ENCODE data around the gene HKDC1. TPM values are rescaled to one million over a fixed set of nuclear protein-coding genes. Genes with fewer than 3 reads are reported as not detected.
"Not testable (repeated sequence)": the region's sequence is repeated elsewhere in the genome, so short reads cannot be mapped to it uniquely, and the experiment has no call there.

The HKDC1 gene
- total and polyA plus RNA-seq, 3 experiments from 2014 or later, result 0.15 to 3.0 TPM; not detected in 1

DNA sequence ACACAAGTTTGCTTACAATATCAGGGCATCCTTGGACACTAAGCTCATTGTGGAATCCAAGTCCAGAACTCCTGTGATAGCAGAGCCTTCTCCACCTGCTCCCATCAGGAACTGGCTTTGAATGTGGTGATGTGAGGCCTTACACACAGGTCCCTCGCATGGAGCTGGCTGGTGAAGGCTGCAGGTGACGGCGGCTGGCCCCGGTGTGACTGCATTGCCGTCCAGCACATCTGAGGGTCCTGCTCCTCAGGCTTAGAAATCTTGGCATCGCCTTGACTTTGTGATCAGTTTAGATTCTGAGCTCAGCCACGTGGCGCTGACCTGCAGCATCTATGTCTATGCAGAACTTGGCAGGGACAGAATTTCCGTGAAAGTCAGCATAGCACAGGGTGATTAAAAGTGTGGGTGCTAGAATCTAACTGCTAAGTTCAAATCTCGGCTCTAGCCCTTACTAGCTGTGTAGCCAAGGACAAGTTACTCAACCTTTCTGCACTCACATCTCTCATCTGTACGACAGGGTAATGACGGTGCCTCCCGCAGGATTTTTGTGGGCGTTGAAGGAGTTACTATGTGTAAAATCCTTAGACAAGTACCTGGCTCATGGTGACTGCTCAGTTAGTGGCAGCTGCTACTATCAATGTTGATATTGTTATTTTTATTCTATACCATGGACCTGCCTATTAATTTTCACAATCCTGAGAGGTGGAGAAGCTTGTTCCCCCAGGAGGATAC, 26.6 kb downstream of the HKDC1 start:
- POLR2A ChIA-PET, result no interaction called here

DNA sequence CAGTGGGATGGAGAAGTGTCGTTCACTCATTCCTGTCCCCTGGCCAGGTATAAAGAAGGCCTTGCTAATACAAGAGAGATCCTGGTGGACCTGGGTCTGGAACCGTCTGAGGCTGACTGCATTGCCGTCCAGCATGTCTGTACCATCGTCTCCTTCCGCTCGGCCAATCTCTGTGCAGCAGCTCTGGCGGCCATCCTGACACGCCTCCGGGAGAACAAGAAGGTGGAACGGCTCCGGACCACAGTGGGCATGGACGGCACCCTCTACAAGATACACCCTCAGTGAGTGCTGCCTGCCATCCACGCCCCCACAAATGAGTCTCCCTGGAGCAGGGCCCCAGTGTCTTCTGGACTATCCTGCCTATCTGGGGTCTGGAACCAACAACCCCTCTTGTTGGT, 27.2 kb downstream of the HKDC1 start:
- H3K36me3 Mint-ChIP-seq, result peaks cover 2 to 5% (median 2%) of the 10 kb centered on the region in 3 donors
- no peak overlapping the region for H3K4me3 ChIP-seq (ENCODE audit: low read length)
- POLR2A ChIA-PET, result no interaction called here
- CTCF ChIA-PET, result interaction anchor here (1.5 kb wide), 1 partner anchor 160 kb away, joined by 4 read pairs; no protein-coding TSS in a partner anchor
- H3K9me3 ChIP-seq (ENCODE audit: low read length), result no peaks in the 10 kb centered on the region
- H3K4me3 Mint-ChIP-seq, result no peak overlapping the region
- H3K4me1 ChIP-seq (ENCODE audit: insufficient read depth, low read length), result no peaks in the 10 kb centered on the region
- H3K27ac Mint-ChIP-seq, result no peak overlapping the region
- H3K27me3 Mint-ChIP-seq, result peaks cover 0 to 4% of the 10 kb centered on the region in 2 donors
- no peaks in the 10 kb centered on the region for H3K36me3 ChIP-seq (ENCODE audit: insufficient read depth, low read length)
- H3K9me3 Mint-ChIP-seq, result no peaks in the 10 kb centered on the region
- no peaks in the 10 kb centered on the region for H3K27me3 ChIP-seq (ENCODE audit: insufficient read depth, low read length, poor library complexity, severe bottlenecking)
- H3K4me1 Mint-ChIP-seq, result no peaks in the 10 kb centered on the region
- no peak overlapping the region for H3K27ac ChIP-seq (ENCODE audit: low read depth, low read length)
- DNase-seq, result no peak

More for the DNA sequence above, 26.6 kb downstream of the HKDC1 start:
- Histone ChIP-seq H3K27ac (ENCODE audit: low read depth, low read length) (no peak overlapping the region), H3K4me3 (ENCODE audit: low read length) (no peak overlapping the region), H3K27me3 (ENCODE audit: insufficient read depth, low read length, poor library complexity, severe bottlenecking) (no peaks in the 10 kb centered on the region), H3K36me3 (ENCODE audit: insufficient read depth, low read length) (no peaks in the 10 kb centered on the region), H3K9me3 (ENCODE audit: low read length) (no peaks in the 10 kb centered on the region), H3K4me1 (ENCODE audit: insufficient read depth, low read length) (no peaks in the 10 kb centered on the region)
- Mint-ChIP-seq H3K27ac (no peak overlapping the region), H3K36me3 (peaks cover 2 to 5% (median 2%) of the 10 kb centered on the region in 3 donors), H3K27me3 (peaks cover 0 to 2% of the 10 kb centered on the region in 2 donors), H3K9me3 (no peaks in the 10 kb centered on the region), H3K4me1 (no peaks in the 10 kb centered on the region), H3K4me3 (no peak overlapping the region)
- CTCF ChIA-PET, result no interaction called here
- no peak for DNase-seq

DNA sequence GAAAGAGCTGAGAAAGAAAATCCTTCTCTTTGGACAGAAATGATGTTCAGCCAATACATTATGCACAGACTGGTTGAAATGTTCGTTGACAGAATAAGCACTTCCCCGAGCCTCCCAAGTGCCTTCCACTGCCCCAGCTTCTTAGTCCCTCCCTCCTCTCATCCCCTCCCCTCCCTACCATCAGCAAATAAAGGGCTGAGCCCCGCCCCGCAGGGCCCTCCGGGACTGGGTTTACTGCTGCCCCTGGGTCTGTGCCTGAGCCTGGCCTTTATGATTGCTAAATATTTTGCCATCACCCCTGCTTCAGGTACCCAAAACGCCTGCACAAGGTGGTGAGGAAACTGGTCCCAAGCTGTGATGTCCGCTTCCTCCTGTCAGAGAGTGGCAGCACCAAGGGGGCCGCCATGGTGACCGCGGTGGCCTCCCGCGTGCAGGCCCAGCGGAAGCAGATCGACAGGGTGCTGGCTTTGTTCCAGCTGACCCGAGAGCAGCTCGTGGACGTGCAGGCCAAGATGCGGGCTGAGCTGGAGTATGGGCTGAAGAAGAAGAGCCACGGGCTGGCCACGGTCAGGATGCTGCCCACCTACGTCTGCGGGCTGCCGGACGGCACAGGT, 28.1 kb downstream of the HKDC1 start:
- DNase-seq, result no peak
- Histone ChIP-seq H3K4me3 (ENCODE audit: low read length) (no peak overlapping the region), H3K4me1 (ENCODE audit: insufficient read depth, low read length) (no peaks in the 10 kb centered on the region), H3K27ac (ENCODE audit: low read depth, low read length) (no peak overlapping the region), H3K9me3 (ENCODE audit: low read length) (no peaks in the 10 kb centered on the region), H3K27me3 (ENCODE audit: insufficient read depth, low read length, poor library complexity, severe bottlenecking) (no peaks in the 10 kb centered on the region), H3K36me3 (ENCODE audit: insufficient read depth, low read length) (no peaks in the 10 kb centered on the region)
- ChIA-PET CTCF (interaction anchor here (1.5 kb wide), 1 partner anchor 160 kb away, joined by 4 read pairs; no protein-coding TSS in a partner anchor), POLR2A (no interaction called here)
- H3K4me3 Mint-ChIP-seq, result no peak overlapping the region
- no peaks in the 10 kb centered on the region for H3K9me3 Mint-ChIP-seq
- H3K27ac Mint-ChIP-seq, result no peak overlapping the region
- H3K36me3 Mint-ChIP-seq, result peaks cover 2 to 5% (median 2%) of the 10 kb centered on the region in 3 donors
- H3K4me1 Mint-ChIP-seq, result no peaks in the 10 kb centered on the region
- peaks cover 0 to 4% of the 10 kb centered on the region in 2 donors for H3K27me3 Mint-ChIP-seq

DNA sequence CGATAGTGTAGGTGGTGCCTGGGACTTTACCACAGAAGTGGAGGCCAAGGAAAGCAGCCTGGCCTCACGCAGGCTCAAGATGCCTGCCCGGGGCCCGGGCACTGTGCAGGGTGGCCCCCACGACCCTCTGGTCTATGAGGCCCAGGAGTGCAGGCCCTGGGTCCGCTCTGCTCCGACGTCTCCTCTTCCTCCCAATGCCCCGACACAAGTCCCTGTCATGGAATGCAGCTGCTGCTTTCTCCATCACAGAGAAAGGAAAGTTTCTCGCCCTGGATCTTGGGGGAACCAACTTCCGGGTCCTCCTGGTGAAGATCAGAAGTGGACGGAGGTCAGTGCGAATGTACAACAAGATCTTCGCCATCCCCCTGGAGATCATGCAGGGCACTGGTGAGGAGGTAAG, 29.9 kb downstream of the HKDC1 start:
- Mint-ChIP-seq H3K27ac (no peak overlapping the region), H3K36me3 (peaks cover 2 to 5% (median 5%) of the 10 kb centered on the region in 3 donors), H3K4me1 (no peaks in the 10 kb centered on the region), H3K27me3 (peaks cover 0 to 4% of the 10 kb centered on the region in 2 donors), H3K4me3 (no peak overlapping the region), H3K9me3 (no peaks in the 10 kb centered on the region)
- H3K4me3 ChIP-seq (ENCODE audit: low read length), result no peak overlapping the region
- ChIA-PET POLR2A (no interaction called here), CTCF (no interaction called here)
- no peaks in the 10 kb centered on the region for H3K27me3 ChIP-seq (ENCODE audit: insufficient read depth, low read length, poor library complexity, severe bottlenecking)
- no peaks in the 10 kb centered on the region for H3K36me3 ChIP-seq (ENCODE audit: insufficient read depth, low read length)
- no peak overlapping the region for H3K27ac ChIP-seq (ENCODE audit: low read depth, low read length)
- no peaks in the 10 kb centered on the region for H3K9me3 ChIP-seq (ENCODE audit: low read length)
- H3K4me1 ChIP-seq (ENCODE audit: insufficient read depth, low read length), result no peaks in the 10 kb centered on the region
- DNase-seq, result no peak

DNA sequence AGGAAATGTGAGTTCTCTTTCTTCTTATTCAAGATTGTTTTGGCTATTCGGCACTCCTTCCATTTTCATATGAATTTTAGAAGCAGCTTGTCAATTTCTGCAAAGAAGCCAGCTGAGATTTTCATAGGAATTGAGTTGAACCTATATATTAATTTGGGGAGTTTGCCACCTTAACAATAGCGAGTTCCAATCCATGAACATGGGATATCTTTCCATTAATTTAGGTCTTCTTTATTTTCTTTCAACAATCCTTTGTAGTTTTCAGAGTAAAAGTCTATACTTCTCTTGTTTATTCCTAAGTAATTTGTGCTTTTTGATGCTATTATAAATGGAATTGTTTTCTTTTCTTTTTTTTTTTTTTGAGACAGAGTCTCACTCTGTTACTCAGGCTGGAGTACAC, 31.3 kb downstream of the HKDC1 start:
- H3K9me3 ChIP-seq (ENCODE audit: low read length); POLR2A ChIA-PET; H3K4me1 Mint-ChIP-seq; H3K36me3 Mint-ChIP-seq; H3K27ac ChIP-seq (ENCODE audit: low read depth, low read length); H3K9me3 Mint-ChIP-seq; DNase-seq; H3K4me3 Mint-ChIP-seq; H3K4me3 ChIP-seq (ENCODE audit: low read length); H3K27me3 Mint-ChIP-seq; H3K27me3 ChIP-seq (ENCODE audit: insufficient read depth, low read length, poor library complexity, severe bottlenecking); H3K36me3 ChIP-seq (ENCODE audit: insufficient read depth, low read length); H3K4me1 ChIP-seq (ENCODE audit: insufficient read depth, low read length); H3K27ac Mint-ChIP-seq: not testable (repeated sequence)
- CTCF ChIA-PET, result interaction anchor here (1.2 kb wide), 2 partner anchors 9 to 139 kb away, joined by 3 read pairs; no protein-coding TSS in a partner anchor

DNA sequence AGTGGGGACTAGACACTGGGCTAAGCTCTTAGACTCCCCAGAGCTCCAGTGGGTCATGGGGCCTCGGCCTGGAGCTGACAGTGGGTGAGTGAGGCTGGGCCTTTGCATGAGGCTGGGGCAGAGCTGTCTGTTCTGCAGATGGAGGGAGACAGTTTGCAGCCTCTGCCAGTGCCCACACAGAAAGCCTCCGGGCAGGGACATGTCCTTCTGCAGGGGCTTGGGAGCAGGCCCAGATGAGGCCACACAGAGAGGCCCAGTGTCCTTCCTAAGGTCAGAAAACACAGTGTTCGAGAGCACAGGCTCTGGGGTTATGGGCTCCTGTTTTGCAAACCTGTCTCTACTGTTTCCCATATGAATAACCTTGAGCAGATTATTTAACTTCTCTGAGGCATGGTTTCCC, 33.0 kb downstream of the HKDC1 start:
- ChIA-PET POLR2A (no interaction called here), CTCF (interaction anchor here (0.8 to 1.6 kb wide), 2 partner anchors 35 to 139 kb away, joined by 3 read pairs; no protein-coding TSS in a partner anchor)
- H3K27me3 ChIP-seq (ENCODE audit: insufficient read depth, low read length, poor library complexity, severe bottlenecking), result no peaks in the 10 kb centered on the region
- no peak for DNase-seq
- Mint-ChIP-seq H3K9me3 (no peaks in the 10 kb centered on the region), H3K4me3 (no peak overlapping the region), H3K27me3 (peaks cover 0 to 4% of the 10 kb centered on the region in 2 donors), H3K4me1 (no peaks in the 10 kb centered on the region), H3K36me3 (peaks cover 2 to 5% (median 5%) of the 10 kb centered on the region in 3 donors), H3K27ac (no peak overlapping the region)
- H3K9me3 ChIP-seq (ENCODE audit: low read length), result no peaks in the 10 kb centered on the region
- H3K4me1 ChIP-seq (ENCODE audit: insufficient read depth, low read length), result no peaks in the 10 kb centered on the region
- H3K36me3 ChIP-seq (ENCODE audit: insufficient read depth, low read length), result no peaks in the 10 kb centered on the region
- H3K27ac ChIP-seq (ENCODE audit: low read depth, low read length), result no peak overlapping the region
- H3K4me3 ChIP-seq (ENCODE audit: low read length), result no peak overlapping the region

DNA sequence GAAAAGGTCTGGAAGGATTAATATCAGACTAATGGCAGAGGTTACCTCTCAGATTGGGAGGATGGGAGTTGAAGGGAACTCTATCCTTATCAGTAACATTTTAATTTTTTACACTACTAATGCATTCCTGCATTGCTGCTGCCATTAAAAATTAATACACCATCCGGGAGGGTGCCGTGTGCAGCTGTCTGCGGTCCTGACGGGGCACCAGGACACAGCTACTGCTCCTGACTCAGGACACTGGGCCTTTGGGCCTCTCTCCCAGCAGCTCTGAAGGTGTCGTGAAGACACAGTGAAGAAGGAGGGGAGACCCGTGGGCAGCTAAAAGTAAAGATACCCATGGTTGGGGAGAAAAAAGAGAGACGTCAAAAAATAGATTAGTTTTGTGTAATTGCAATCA, 34.7 kb downstream of the HKDC1 start:
- no peaks in the 10 kb centered on the region for H3K9me3 ChIP-seq (ENCODE audit: low read length)
- H3K27me3 ChIP-seq (ENCODE audit: insufficient read depth, low read length, poor library complexity, severe bottlenecking), result no peaks in the 10 kb centered on the region
- Mint-ChIP-seq H3K27ac (peak overlapping the region in 1 of 8 donors; percentile 74), H3K36me3 (peaks cover 0 to 5% (median 5%) of the 10 kb centered on the region in 3 donors), H3K9me3 (no peaks in the 10 kb centered on the region), H3K4me3 (no peak overlapping the region), H3K27me3 (peaks cover 0 to 2% of the 10 kb centered on the region in 2 donors), H3K4me1 (no peaks in the 10 kb centered on the region)
- H3K27ac ChIP-seq (ENCODE audit: low read depth, low read length), result no peak overlapping the region
- DNase-seq, result no peak
- ChIA-PET POLR2A (no interaction called here), CTCF (interaction anchor here (1.0 kb wide), 1 partner anchor 22 kb away, joined by 3 read pairs; no protein-coding TSS in a partner anchor)
- H3K4me3 ChIP-seq (ENCODE audit: low read length), result no peak overlapping the region
- H3K36me3 ChIP-seq (ENCODE audit: insufficient read depth, low read length), result no peaks in the 10 kb centered on the region
- H3K4me1 ChIP-seq (ENCODE audit: insufficient read depth, low read length), result no peaks in the 10 kb centered on the region

DNA sequence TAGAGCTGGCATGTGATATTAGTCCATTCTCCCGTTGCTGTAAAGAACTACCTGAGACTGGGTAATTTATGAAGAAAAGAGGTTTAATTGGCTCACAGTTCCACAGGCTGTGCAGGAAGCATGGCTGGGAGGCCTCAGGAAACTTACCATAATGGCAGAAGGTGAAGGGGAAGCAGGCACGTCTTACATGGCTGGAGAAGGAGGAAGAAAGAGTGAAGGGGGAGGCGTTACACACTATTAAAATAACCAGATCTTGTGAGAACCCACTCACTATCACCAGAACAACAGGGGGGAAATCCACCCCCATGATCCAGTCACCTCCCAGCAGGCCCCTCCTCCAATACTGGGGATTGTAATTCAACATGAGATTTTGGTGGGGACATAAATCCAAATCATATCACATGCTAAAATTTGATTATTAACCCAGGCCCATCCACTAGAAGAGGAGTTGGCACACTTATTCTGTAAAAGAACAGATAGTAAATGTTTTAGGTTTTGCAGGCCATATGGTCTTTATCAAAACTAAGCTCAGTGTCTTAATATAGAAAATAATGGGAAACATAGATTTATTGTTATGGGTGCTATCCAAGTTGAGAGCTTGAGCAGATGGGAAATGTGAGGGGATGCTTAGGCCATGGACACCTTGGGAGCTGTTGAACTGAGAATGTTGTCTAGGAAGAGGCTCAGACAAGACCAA, 39.6 kb downstream of the HKDC1 start:
- Histone ChIP-seq H3K4me1 (ENCODE audit: insufficient read depth, low read length) (no peaks in the 10 kb centered on the region), H3K27me3 (ENCODE audit: insufficient read depth, low read length, poor library complexity, severe bottlenecking) (no peaks in the 10 kb centered on the region), H3K36me3 (ENCODE audit: insufficient read depth, low read length) (no peaks in the 10 kb centered on the region), H3K4me3 (ENCODE audit: low read length) (no peak overlapping the region), H3K9me3 (ENCODE audit: low read length) (no peaks in the 10 kb centered on the region), H3K27ac (ENCODE audit: low read depth, low read length) (no peak overlapping the region)
- H3K27ac Mint-ChIP-seq, result no peak overlapping the region
- no peaks in the 10 kb centered on the region for H3K9me3 Mint-ChIP-seq
- no peaks in the 10 kb centered on the region for H3K27me3 Mint-ChIP-seq
- POLR2A ChIA-PET, result no interaction called here
- DNase-seq, result no peak
- CTCF ChIA-PET, result interaction anchor here (1.5 kb wide), 1 partner anchor 21 kb away, joined by 3 read pairs; no protein-coding TSS in a partner anchor
- peak overlapping the region in 1 of 7 donors; percentile 29 for H3K4me3 Mint-ChIP-seq
- no peaks in the 10 kb centered on the region for H3K36me3 Mint-ChIP-seq
- peaks cover 6 to 12% (median 11%) of the 10 kb centered on the region in 3 donors for H3K4me1 Mint-ChIP-seq
